GM21717 (cell line): ENCODE measurements around the gene CTSD.
"Not testable (repeated sequence)": the region's sequence is repeated elsewhere in the genome, so short reads cannot be mapped to it uniquely, and the experiment has no call there.

ENCODE experiments used
- ATAC-seq: cut with Tn5 transposase; IDR thresholded peaks from one replicate; pipeline ENCODE4 v1.9.1; 2021; ENCODE audit warnings: mild to moderate bottlenecking, moderate library complexity; ENCODE audit not compliant: unreplicated experiment

CTSD gene

GRCh38 chr11:1770528-1770927 lies 6.8 kb upstream of the CTSD start:
- no peak for ATAC-seq

DNA sequence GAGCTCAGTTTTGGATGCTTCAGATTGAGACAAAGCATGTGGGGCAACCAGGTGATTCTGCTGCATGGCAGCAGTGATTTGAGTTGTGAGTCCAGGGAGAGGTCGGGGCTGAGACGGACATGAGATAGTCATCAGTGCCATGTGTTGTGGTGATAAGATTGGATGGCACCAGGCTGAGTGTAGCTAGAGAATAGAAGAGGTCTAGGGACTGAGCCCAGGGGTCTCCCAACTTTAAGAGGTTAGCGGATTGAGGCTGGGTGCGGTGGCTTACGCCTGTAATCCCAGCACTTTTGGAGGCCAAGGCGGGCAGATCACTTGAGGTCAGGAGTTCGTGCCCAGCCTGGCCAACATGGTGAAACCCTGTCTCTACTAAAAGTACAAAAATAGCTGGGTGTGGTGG lies 6.3 kb upstream of the CTSD start:
- no peak for ATAC-seq

GRCh38 chr11:1769304-1769936 lies 5.7 kb upstream of the CTSD start:
- ATAC-seq: not testable (repeated sequence)

- ATAC-seq: no peak
These were observed 4.4 kb upstream of the CTSD start for GRCh38 chr11:1768141-1768469.

GRCh38 chr11:1767399-1768140 lies 3.8 kb upstream of the CTSD start:
- no peak for ATAC-seq

- ATAC-seq: no peak
These were observed 3.1 kb upstream of the CTSD start for GRCh38 chr11:1766719-1767398.

- no peak for ATAC-seq
These were observed 2.4 kb upstream of the CTSD start for GRCh38 chr11:1765871-1766718.

GRCh38 chr11:1763336-1763795 lies 361 bp downstream of the CTSD start:
- ATAC-seq: peak; percentile 19

DNA sequence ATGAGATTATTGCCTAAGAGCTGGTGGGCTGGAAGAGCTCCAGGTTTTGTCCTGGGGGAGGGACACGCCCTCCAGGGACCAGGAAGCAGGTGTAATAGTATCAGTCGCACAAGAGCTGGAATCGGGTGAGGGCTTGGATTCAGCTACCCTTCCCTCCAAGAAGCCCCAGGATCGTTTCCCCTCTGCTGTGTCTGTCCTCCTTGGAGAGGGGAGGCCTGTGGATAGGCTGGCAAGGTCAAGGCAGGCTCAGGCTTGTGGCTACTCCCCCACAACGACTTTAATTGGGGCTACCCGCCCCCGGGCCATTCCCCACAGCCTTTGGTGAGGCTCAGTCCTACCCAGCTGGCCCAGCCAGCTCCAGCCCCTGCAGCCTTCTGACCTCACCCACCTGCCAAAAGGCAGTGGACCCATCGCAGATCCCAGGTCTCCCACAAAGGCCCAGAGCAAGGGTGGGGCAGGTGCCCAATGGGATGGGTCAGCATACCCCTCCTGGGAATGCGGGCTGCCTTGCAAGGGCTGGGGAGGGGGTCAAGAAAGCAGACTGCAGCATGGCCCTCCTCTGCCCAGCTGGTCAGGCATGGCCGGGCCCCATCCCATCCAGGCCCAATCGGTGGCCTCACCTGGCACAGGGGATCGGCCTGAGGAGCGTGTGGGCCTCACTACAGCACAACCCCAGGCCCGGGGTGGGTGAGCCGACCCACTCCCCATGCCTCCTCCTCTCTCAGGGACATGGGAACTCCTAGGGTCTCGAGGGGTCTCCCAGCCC lies 1.0 kb downstream of the CTSD start:
- no peak for ATAC-seq

GRCh38 chr11:1761857-1762536 lies 1.7 kb downstream of the CTSD start:
- no peak for ATAC-seq

GRCh38 chr11:1761110-1761856 lies 2.4 kb downstream of the CTSD start:
- no peak for ATAC-seq

- ATAC-seq: no peak
These were observed 3.2 kb downstream of the CTSD start for GRCh38 chr11:1760351-1761109.

DNA sequence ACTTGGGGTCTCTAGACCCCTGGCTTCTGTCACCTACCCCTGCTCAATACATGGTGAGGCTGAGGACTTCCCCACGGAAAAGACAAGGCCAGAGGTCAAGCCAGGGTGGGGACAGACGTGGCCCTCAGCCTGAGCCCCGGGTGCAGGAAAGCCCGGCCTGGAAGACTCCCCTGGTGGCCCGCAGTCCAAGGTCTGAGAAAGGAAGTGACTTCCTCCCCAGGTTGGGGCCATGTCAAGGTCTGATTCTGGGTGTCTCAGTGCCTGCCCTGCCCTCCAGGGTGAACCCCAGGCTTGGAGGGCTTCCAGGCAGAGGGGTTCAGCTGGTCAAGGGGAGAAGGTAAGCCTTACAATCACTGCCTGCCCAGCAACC lies 3.9 kb downstream of the CTSD start:
- no peak for ATAC-seq

- no peak for ATAC-seq
These were observed 4.4 kb downstream of the CTSD start for GRCh38 chr11:1759151-1759850.

GRCh38 chr11:1758611-1759150 lies 5.0 kb downstream of the CTSD start:
- no peak for ATAC-seq

DNA sequence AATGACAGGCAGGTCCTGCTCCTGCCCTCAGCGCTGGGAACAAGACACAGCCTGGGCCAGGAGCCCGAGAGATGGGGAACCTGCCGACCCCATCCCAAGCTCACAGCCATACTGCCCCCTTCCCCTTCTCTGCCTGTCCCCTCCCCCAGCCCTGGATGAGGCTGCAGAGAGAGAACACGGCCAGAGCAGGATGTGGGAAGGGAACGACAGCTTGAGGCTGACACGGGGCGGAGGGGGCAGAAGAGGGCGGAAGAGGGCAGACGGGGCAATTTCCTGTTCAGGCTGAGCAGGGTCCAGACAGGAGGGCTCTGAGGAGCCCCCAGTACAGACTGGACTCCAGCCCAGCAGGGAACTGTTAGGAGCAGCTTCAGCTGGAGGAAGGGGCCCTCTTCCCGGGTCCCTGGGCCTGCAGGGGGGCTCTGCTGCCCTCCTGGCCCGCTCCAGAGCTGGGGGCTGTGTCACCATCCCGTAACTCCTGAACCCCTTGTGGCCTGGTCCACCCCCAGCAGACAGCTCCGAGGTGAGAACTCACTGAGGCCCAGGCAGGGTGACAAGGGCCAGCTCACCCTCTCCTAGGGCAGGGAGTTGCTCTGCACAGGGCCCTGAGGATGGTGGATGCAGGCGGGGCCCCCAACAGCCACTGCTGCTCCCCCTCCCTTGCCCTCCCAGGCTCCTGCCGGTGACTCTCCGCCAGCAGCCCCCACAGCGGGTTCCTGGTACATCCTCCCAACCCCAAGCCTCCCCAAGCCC lies 5.7 kb downstream of the CTSD start:
- ATAC-seq: no peak
